OCI-LY7 (cell line): ENCODE measurements around the gene PRSS1. TPM values are rescaled to one million over a fixed set of nuclear protein-coding genes. Genes with fewer than 3 reads are reported as not detected.
"Not testable (repeated sequence)": the region's sequence is repeated elsewhere in the genome, so short reads cannot be mapped to it uniquely, and the experiment has no call there.

Experiments
- BruUV-seq: library from RNA; stranded (reverse); fragments of 400-500 nt; replicated peaks from 2 replicates; lab custom pipeline; 2021; lab: Mats Ljungman, UMichigan
- CTCF ChIA-PET: fragments of 300-600 bp; sonication (Branson Sonifier 250); formaldehyde crosslinking; loops from one replicate; lab custom pipeline; 2022; ENCODE audit warnings: antibody characterized with exemption; ENCODE audit not compliant: unreplicated experiment; lab: Charles Lee
- POLR2A ChIA-PET: fragments of 300-600 bp; sonication (Branson Sonifier 250); formaldehyde crosslinking; loops from one replicate; lab custom pipeline; 2022; ENCODE audit warnings: antibody characterized with exemption; lab: Charles Lee
- DNase-seq: peaks from one replicate; pipeline ENCODE4 v3.0.0-alpha.2; 2015; ENCODE audit warnings: low spot score
- H2AFZ ChIP-seq: fragments of 200-600 bp; sonication (generic), shearing (Covaris generic); 2 replicates; pipeline ENCODE4 v1.6.1; 2014; ENCODE audit warnings: mild to moderate bottlenecking, antibody characterized with exemption, low read length, moderate library complexity
- H3K27ac ChIP-seq: fragments of 200-600 bp; sonication (generic); 2 replicates; pipeline ENCODE4 v1.5.1; 2014; ENCODE audit warnings: mixed run types, low read depth, mild to moderate bottlenecking, moderate library complexity, low read length, inconsistent platforms; ENCODE audit not compliant: poor library complexity, severe bottlenecking
- H3K36me3 ChIP-seq: fragments of 200-600 bp; sonication (generic); 2 replicates; pipeline ENCODE4 v1.6.1; 2014; ENCODE audit warnings: mild to moderate bottlenecking, antibody characterized with exemption, low read length, moderate library complexity, mixed read lengths; ENCODE audit not compliant: insufficient read depth
- H3K4me1 ChIP-seq: fragments of 200-600 bp; sonication (generic); 2 replicates; pipeline ENCODE4 v1.5.1; 2014; ENCODE audit warnings: mild to moderate bottlenecking, low read length; ENCODE audit not compliant: insufficient read depth, poor library complexity, severe bottlenecking
- H3K4me2 ChIP-seq: fragments of 200-600 bp; sonication (generic); 2 replicates; pipeline ENCODE4 v1.6.1; 2014; ENCODE audit warnings: mild to moderate bottlenecking, low read length
- H3K4me3 ChIP-seq: fragments of 200-600 bp; sonication (generic); 2 replicates; pipeline ENCODE4 v1.5.1; 2014; ENCODE audit warnings: mild to moderate bottlenecking, low read depth, low read length; ENCODE audit not compliant: poor library complexity, severe bottlenecking
- H3K79me2 ChIP-seq: fragments of 200-600 bp; sonication (generic); 2 replicates; pipeline ENCODE4 v1.6.1; 2016; ENCODE audit warnings: low read depth, mild to moderate bottlenecking, low read length, moderate library complexity, mixed read lengths; ENCODE audit not compliant: insufficient read depth
- H3K9me2 ChIP-seq: fragments of 200-600 bp; sonication (generic); 2 replicates; pipeline ENCODE4 v1.6.1; 2016; ENCODE audit warnings: mild to moderate bottlenecking, low read length, mixed read lengths; ENCODE audit not compliant: insufficient read depth
- H3K9me3 ChIP-seq: fragments of 200-600 bp; sonication (generic); 2 replicates; pipeline ENCODE4 v1.6.1; 2014; ENCODE audit warnings: mild to moderate bottlenecking, mixed run types, low read length, mixed read lengths
- H4K20me1 ChIP-seq: fragments of 200-600 bp; sonication (generic); 2 replicates; pipeline ENCODE4 v1.6.1; 2014; ENCODE audit warnings: mild to moderate bottlenecking, antibody characterized with exemption, low read length, moderate library complexity, mixed read lengths; ENCODE audit not compliant: insufficient read depth
- EZH2phosphoT487 ChIP-seq: fragments of 200-600 bp; sonication (generic); IDR thresholded peaks from 2 replicates; pipeline ENCODE4 v1.6.1; 2018; ENCODE audit warnings: low read depth, borderline replicate concordance, mild to moderate bottlenecking, mixed run types, antibody characterized with exemption, low read length, moderate library complexity, mixed read lengths
- intact Hi-C: fragments of 100-400 bp; cut with micrococcal nuclease; formaldehyde crosslinking; loops from one replicate; pipeline ENCODE4 v1.10.0; 2022; ENCODE audit not compliant: unreplicated experiment
- total RNA-seq, 2 experiments: library from RNA; depleted of rRNA in 1 of 2; stranded (reverse); fragments of >200 nt in 1 of 2; shearing (Covaris generic) in 1 of 2; gene quantifications; 2 replicates each; pipeline ENCODE4 v1.2.3, GENCODE V29; 2014 to 2022
- TF ChIP-seq, protein P1 (sequence below): fragments of 200-600 bp; sonication (generic); conservative IDR thresholded peaks from 2 replicates; pipeline ENCODE4 v1.5.1; 2014; ENCODE audit warnings: mild to moderate bottlenecking, antibody characterized with exemption, low read length, moderate library complexity, mixed read lengths

PRSS1 gene
- total RNA-seq, 2 experiments from 2014 or later = not detected

DNA sequence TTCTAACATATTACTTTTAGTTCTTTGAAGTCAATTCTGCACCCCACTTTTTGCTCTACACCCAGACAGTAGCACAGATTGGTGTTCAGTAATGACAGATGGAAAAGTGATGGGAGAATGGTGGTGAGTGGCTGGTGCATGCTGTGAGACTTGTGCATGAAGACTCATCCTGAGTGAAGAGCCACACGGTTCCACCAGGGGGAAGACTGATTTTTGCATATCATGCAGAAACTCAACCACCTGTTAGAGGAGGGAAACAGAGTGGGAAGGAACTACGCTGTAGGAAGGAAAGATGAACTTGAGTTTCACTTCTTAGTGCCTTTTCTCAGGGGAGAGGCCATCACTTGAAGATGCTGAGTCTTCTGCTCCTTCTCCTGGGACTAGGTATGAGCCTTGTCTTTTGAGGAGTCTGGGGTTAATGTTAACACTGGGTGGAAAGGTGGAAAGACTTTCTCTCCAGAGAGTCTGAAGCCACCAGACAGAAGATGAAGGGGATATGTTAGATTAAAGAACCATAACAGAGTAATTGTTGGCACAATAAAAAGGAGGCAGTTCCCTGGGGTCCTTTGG, 9.3 kb upstream of the PRSS1 start:
- Histone ChIP-seq H3K4me3 (peak overlapping the region; percentile 10), H3K79me2 (no peaks in the 10 kb centered on the region), H2AFZ (peak overlapping the region; percentile 5; the same call in 1 of the 2 replicates), H3K27ac (no peak overlapping the region), H3K4me2 (peak overlapping the region; percentile 53), H4K20me1 (no peaks in the 10 kb centered on the region), H3K4me1 (peaks cover 28% of the 10 kb centered on the region), H3K9me2 (no peaks in the 10 kb centered on the region), H3K9me3 (no peaks in the 10 kb centered on the region), H3K36me3 (no peaks in the 10 kb centered on the region)
- TF ChIP-seq, protein P1, sequence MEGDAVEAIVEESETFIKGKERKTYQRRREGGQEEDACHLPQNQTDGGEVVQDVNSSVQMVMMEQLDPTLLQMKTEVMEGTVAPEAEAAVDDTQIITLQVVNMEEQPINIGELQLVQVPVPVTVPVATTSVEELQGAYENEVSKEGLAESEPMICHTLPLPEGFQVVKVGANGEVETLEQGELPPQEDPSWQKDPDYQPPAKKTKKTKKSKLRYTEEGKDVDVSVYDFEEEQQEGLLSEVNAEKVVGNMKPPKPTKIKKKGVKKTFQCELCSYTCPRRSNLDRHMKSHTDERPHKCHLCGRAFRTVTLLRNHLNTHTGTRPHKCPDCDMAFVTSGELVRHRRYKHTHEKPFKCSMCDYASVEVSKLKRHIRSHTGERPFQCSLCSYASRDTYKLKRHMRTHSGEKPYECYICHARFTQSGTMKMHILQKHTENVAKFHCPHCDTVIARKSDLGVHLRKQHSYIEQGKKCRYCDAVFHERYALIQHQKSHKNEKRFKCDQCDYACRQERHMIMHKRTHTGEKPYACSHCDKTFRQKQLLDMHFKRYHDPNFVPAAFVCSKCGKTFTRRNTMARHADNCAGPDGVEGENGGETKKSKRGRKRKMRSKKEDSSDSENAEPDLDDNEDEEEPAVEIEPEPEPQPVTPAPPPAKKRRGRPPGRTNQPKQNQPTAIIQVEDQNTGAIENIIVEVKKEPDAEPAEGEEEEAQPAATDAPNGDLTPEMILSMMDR = peak; percentile 75
- TF ChIP-seq EZH2phosphoT487 = no peak
- no TSS peak for BruUV-seq
- intact Hi-C loops = loop anchor here (1.0 to 2.0 kb wide), 3 partner anchors 31 to 69 kb away; partner anchors contain the start of gene PRSS2
- peak; percentile 84 for DNase-seq
- CTCF ChIA-PET = no interaction called here
- POLR2A ChIA-PET = interaction anchor here (1.0 kb wide), 1 partner anchor 8 kb away, joined by 3 read pairs; no protein-coding TSS in a partner anchor

DNA sequence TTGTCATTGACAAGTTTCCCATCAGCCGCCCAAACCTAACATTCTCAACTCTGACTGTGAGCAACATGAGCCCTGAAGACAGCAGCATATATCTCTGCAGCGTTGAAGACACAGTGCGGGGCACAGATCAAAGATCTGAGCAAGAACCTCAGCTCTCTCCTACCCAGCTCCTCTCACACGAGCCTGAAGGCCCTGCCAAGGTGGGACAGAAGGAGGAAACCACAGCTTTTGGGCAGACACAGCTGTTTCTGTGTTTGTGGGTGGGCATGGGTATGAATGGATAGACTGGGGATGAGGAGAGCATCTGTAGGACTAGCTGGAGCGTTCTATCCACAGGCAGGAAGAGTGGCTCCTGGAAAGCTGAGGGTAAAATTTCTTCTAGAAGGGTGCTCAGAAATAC, 8.5 kb upstream of the PRSS1 start:
- peak overlapping the region; percentile 53; the same call in 1 of the 2 replicates for H3K4me2 ChIP-seq
- no peaks in the 10 kb centered on the region for H3K9me2 ChIP-seq
- CTCF ChIA-PET = no interaction called here
- TF ChIP-seq, protein P1 = no peak
- no peak for TF ChIP-seq EZH2phosphoT487
- H2AFZ ChIP-seq = no peak overlapping the region
- H3K9me3 ChIP-seq = no peaks in the 10 kb centered on the region
- POLR2A ChIA-PET = interaction anchor here (0.7 to 1.2 kb wide), 4 partner anchors 9 to 549 kb away, joined by 3 read pairs; partner anchors contain the start of gene PRSS1
- H3K4me1 ChIP-seq = peaks cover 28% of the 10 kb centered on the region
- H3K36me3 ChIP-seq = no peaks in the 10 kb centered on the region
- no peaks in the 10 kb centered on the region for H3K79me2 ChIP-seq
- no peak for DNase-seq
- BruUV-seq = no TSS peak
- no peaks in the 10 kb centered on the region for H4K20me1 ChIP-seq
- no peak overlapping the region for H3K4me3 ChIP-seq
- no peak overlapping the region for H3K27ac ChIP-seq
- intact Hi-C loops = loop anchor here (1.0 to 2.0 kb wide), 3 partner anchors 30 to 68 kb away; partner anchors contain the start of gene PRSS2

DNA sequence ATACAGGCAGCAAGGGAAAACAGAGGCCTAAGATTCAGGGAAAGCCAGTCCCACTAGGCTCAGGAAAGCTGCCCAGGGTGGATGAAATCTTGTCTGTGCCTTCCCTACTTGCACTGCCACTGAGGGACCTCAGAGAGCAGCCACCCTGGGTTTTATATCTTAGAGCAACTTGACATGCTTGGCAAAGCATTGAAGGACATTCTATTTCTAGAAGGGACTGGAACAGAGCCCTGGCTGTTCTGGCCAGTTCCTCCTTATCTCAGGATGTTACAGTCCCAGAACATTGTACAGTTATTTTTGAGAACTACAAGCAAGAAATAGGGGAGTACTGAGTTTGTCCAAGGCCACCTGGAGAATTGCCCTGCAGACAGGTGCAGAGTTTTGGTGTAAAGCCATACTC, 7.3 kb upstream of the PRSS1 start:
- H3K27ac ChIP-seq, CTCF ChIA-PET: not testable (repeated sequence)
- POLR2A ChIA-PET = interaction anchor here (0.7 to 1.2 kb wide), 4 partner anchors 8 to 548 kb away, joined by 3 read pairs; partner anchors contain the start of gene PRSS1

More for the DNA sequence above, 7.3 kb upstream of the PRSS1 start:
- H3K4me3 ChIP-seq, H3K79me2 ChIP-seq, H3K4me2 ChIP-seq, H3K9me2 ChIP-seq, H3K36me3 ChIP-seq, H3K9me3 ChIP-seq, BruUV-seq, DNase-seq, H4K20me1 ChIP-seq, H2AFZ ChIP-seq: not testable (repeated sequence)
- peaks cover 28% of the 10 kb centered on the region for H3K4me1 ChIP-seq
- intact Hi-C loops = loop anchor here (2.0 kb wide), 2 partner anchors 29 to 67 kb away; partner anchors contain the start of gene PRSS2
